ENCODE measurements around the gene MAPK1. TPM values are rescaled to one million over a fixed set of nuclear protein-coding genes. Genes with fewer than 3 reads are reported as not detected.

Gene MAPK1
- total and polyA plus RNA-seq, 2 donors (not counting 1 experiment from before 2014, with no cell fraction given) = 53.8 to 133 TPM

- peaks cover 2% of the 10 kb centered on the region for H3K27me3 ChIP-seq (ENCODE audit: control insufficient read depth, insufficient read depth, low read length)
- H4K20me1 ChIP-seq (ENCODE audit: control insufficient read depth, extremely low read depth, insufficient read depth, low read length) = no peaks in the 10 kb centered on the region
- H3K4me3 ChIP-seq (replicated peaks in 1 of 4; ENCODE audit: control extremely low read depth in 1 of 4, insufficient read depth in 1 of 4, low read depth in 3 of 4, low read length in 4 of 4) = no peak overlapping the region
- H3K9me3 ChIP-seq (ENCODE audit: control insufficient read depth, insufficient read depth, low read depth, low read length) = no peaks in the 10 kb centered on the region
- H3K4me2 ChIP-seq (ENCODE audit: extremely low read depth, insufficient read depth, low read length) = no peak overlapping the region
- no peak overlapping the region for H3K27ac ChIP-seq (ENCODE audit: insufficient read depth, low read length)
- H2AFZ ChIP-seq (ENCODE audit: low read length) = no peak overlapping the region
- H3K36me3 ChIP-seq (ENCODE audit: control insufficient read depth, insufficient read depth, low read length) = no peaks in the 10 kb centered on the region
- peaks cover 6% of the 10 kb centered on the region for H3K4me1 ChIP-seq (ENCODE audit: control insufficient read depth, extremely low read depth, insufficient read depth, low read length)
- no peaks in the 10 kb centered on the region for H3K79me2 ChIP-seq (ENCODE audit: control insufficient read depth, insufficient read depth, low read length)
- TF ChIP-seq EZH2 (IDR thresholded peaks at IDR 0.05; ENCODE audit: low read length, missing control alignments) (no peak), CTCF (conservative IDR thresholded peaks at IDR 0.05 in 1 of 2, IDR thresholded peaks at IDR 0.05 in 1 of 2; ENCODE audit: low read depth in 1 of 2, low read length in 2 of 2) (no peak)
- H3K9ac ChIP-seq (ENCODE audit: insufficient read depth, low read length) = no peak overlapping the region
- no peak for DNase-seq (ENCODE audit: low read depth in 2 of 2)
Measured at GRCh38 chr22:21736948-21737347, 130.5 kb downstream of the MAPK1 start.

GRCh38 chr22:21736084-21736642 is 131.3 kb downstream of the MAPK1 start:
- Histone ChIP-seq H4K20me1 (ENCODE audit: control insufficient read depth, extremely low read depth, insufficient read depth, low read length) (no peaks in the 10 kb centered on the region), H3K9ac (ENCODE audit: insufficient read depth, low read length) (no peak overlapping the region), H3K79me2 (ENCODE audit: control insufficient read depth, insufficient read depth, low read length) (no peaks in the 10 kb centered on the region), H3K36me3 (ENCODE audit: control insufficient read depth, insufficient read depth, low read length) (no peaks in the 10 kb centered on the region), H3K9me3 (ENCODE audit: control insufficient read depth, insufficient read depth, low read depth, low read length) (no peaks in the 10 kb centered on the region), H3K27ac (ENCODE audit: insufficient read depth, low read length) (no peak overlapping the region), H3K4me1 (ENCODE audit: control insufficient read depth, extremely low read depth, insufficient read depth, low read length) (peaks cover 6% of the 10 kb centered on the region), H3K4me2 (ENCODE audit: extremely low read depth, insufficient read depth, low read length) (peak overlapping the region; percentile 96), H3K4me3 (replicated peaks in 1 of 4; ENCODE audit: control extremely low read depth in 1 of 4, insufficient read depth in 1 of 4, low read depth in 3 of 4, low read length in 4 of 4) (peak overlapping the region in 3 of 4 experiments; percentile 21 to 57 (median 29)), H2AFZ (ENCODE audit: low read length) (peak overlapping the region; percentile 86), H3K27me3 (ENCODE audit: control insufficient read depth, insufficient read depth, low read length) (no peaks in the 10 kb centered on the region)
- TF ChIP-seq CTCF (conservative IDR thresholded peaks at IDR 0.05 in 1 of 2, IDR thresholded peaks at IDR 0.05 in 1 of 2; ENCODE audit: low read depth in 1 of 2, low read length in 2 of 2) = no peak
- TF ChIP-seq EZH2 (IDR thresholded peaks at IDR 0.05; ENCODE audit: low read length, missing control alignments) = no peak
- DNase-seq (ENCODE audit: low read depth in 2 of 2) = no peak

GRCh38 chr22:21735200-21736083 is 132.0 kb downstream of the MAPK1 start, which contains the start of gene YPEL1:
Gene YPEL1 (minus strand): TSS chr22:21735794. CDS start chr22:21710744, 25,050 bp downstream.
- H3K9ac ChIP-seq (ENCODE audit: insufficient read depth, low read length) = peak within 1 kb of the TSS; percentile 52
- no peak within 1 kb of the TSS for H3K27ac ChIP-seq (ENCODE audit: insufficient read depth, low read length)
- DNase-seq (ENCODE audit: low read depth in 2 of 2) = peak; percentile 94 to 95
- no peak for TF ChIP-seq EZH2 (IDR thresholded peaks at IDR 0.05; ENCODE audit: low read length, missing control alignments)
- no peak for TF ChIP-seq CTCF (conservative IDR thresholded peaks at IDR 0.05 in 1 of 2, IDR thresholded peaks at IDR 0.05 in 1 of 2; ENCODE audit: low read depth in 1 of 2, low read length in 2 of 2)
- H3K36me3 ChIP-seq (ENCODE audit: control insufficient read depth, insufficient read depth, low read length) = no peaks in the 10 kb centered on the region
- peak within 1 kb of the TSS; percentile 96 for H3K4me2 ChIP-seq (ENCODE audit: extremely low read depth, insufficient read depth, low read length)
- peak within 1 kb of the TSS; percentile 29 to 70 (median 52) for H3K4me3 ChIP-seq (replicated peaks in 1 of 4; ENCODE audit: control extremely low read depth in 1 of 4, insufficient read depth in 1 of 4, low read depth in 3 of 4, low read length in 4 of 4)
- H2AFZ ChIP-seq (ENCODE audit: low read length) = peak within 1 kb of the TSS; percentile 86
- no peaks in the 10 kb centered on the region for H4K20me1 ChIP-seq (ENCODE audit: control insufficient read depth, extremely low read depth, insufficient read depth, low read length)
- H3K27me3 ChIP-seq (ENCODE audit: control insufficient read depth, insufficient read depth, low read length) = no peaks in the 10 kb centered on the region
- peaks cover 6% of the 10 kb centered on the region for H3K4me1 ChIP-seq (ENCODE audit: control insufficient read depth, extremely low read depth, insufficient read depth, low read length)
- no peaks in the 10 kb centered on the region for H3K79me2 ChIP-seq (ENCODE audit: control insufficient read depth, insufficient read depth, low read length)
- no peaks in the 10 kb centered on the region for H3K9me3 ChIP-seq (ENCODE audit: control insufficient read depth, insufficient read depth, low read depth, low read length)

Measured in fibroblast of lung (primary cell).